ENCODE results near the gene TIMM17A.
"Not testable (repeated sequence)": the region's sequence is repeated elsewhere in the genome, so short reads cannot be mapped to it uniquely, and the experiment has no call there.

The TIMM17A gene

GRCh38 chr1:201938440-201939035, 16.8 kb upstream of the TIMM17A start:
- intact Hi-C loops (cut with DNase I): no loop called here
- no peak for DNase-seq

- DNase-seq: no peak
- intact Hi-C loops (cut with DNase I): no loop called here
Observed at GRCh38 chr1:201939148-201939547, 16.2 kb upstream of the TIMM17A start.

DNA sequence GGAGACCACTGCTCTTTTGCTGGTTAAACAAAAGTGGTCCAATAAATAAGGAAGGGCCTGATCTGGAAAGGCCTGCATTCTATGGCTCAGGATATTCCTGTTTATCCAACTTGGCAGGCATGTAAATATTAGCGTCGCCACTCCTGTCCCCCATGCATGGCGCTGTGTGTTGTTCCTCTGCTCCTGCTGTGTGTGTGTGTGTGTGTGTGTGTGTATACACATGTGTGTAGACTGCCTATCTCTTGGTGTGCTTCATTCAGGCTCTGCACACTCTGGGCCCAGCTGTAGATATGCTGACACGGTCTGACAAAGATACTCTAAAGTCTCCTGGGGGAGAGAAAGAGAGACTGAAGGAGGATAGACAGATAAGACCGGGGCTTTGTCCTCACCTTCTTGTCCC, 15.7 kb upstream of the TIMM17A start:
- intact Hi-C loops (cut with DNase I): no loop called here
- no peak for DNase-seq

DNA sequence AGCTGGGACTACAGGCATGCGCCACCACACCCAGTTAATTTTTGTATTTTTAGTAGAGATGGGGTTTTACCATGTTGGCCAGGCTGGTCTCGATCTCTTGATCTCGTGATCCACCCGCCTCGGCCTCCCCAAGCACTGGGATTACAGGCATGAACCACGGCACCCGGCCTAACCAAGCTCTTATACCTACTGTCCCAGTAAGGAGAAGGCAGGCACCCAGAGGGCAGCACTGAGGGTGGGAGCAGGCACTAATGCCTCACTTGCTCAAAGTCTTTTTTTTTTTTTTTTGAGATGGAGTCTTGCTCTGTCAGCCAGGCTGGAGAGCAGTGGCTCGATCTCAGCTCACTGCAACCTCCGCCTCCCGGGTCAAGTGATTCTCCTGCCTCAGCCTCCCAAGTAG, 15.0 kb upstream of the TIMM17A start:
- DNase-seq; intact Hi-C loops (cut with DNase I): not testable (repeated sequence)

GRCh38 chr1:201941420-201942128, 13.7 kb upstream of the TIMM17A start:
- intact Hi-C loops (cut with DNase I): no loop called here
- DNase-seq: no peak

GRCh38 chr1:201942129-201942495, 13.2 kb upstream of the TIMM17A start:
- intact Hi-C loops (cut with DNase I): no loop called here

DNA sequence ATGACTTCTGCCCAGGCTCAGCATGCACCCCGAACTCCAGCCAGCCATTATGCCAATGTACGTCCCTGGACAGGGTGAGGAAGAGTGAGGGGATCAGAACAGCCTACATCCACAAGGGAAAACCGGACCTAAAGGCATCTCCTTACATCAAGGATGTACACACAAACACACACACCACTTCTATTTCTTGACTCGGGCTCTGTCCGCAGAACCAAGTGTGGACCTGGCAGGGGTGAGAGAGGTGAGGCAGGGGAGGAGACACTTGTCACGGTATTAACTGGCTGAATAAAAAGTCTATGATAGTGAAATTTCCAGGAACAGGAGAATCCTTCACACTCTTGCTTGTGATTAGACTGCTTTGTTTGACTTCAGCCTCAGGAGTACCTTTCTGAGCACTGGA, 11.3 kb upstream of the TIMM17A start:
- no peak for DNase-seq
- intact Hi-C loops (cut with DNase I): no loop called here

More at GRCh38 chr1:201942129-201942495, 13.2 kb upstream of the TIMM17A start:
- no peak for DNase-seq

DNA sequence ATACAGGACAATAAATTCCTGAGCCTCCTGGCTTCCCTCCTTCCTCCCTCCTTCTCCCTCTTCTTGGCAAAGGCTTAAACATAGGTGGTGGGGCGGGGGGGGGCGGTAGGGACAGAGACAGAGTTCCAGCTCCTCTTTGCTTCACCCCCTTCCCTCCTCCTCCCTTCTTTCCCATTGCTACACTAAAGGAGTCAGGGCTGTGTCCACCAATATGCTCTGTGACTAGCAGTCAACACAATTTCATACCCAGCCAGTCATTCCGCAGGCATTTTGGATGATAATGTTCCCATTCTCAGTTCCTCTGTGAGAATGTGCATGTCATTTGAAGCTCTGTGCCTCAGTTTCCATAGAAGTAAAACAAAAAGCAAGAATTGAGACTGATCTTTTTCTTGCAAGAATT, 10.7 kb upstream of the TIMM17A start:
- DNase-seq: no peak
- intact Hi-C loops (cut with DNase I): no loop called here

DNA sequence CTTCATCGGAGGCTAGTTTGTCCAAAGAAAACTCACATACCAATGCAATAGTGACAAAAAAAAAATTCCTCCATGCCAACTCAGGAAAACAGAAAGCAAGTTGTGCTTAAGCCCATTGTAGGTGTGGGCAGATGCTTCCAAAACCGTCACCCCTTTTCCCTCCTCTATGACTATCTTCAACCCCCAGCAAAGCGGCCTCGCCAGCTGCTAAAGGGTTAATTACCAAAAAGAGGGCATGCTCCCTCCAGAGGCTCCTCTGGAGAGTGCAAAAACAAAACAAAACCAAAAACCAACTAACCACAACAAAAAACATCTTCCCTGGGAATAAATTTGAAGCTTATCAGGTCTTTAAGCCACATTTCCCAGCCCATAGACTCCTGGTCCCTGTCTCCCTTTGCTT, 10.1 kb upstream of the TIMM17A start:
- DNase-seq: no peak
- intact Hi-C loops (cut with DNase I): no loop called here

DNA sequence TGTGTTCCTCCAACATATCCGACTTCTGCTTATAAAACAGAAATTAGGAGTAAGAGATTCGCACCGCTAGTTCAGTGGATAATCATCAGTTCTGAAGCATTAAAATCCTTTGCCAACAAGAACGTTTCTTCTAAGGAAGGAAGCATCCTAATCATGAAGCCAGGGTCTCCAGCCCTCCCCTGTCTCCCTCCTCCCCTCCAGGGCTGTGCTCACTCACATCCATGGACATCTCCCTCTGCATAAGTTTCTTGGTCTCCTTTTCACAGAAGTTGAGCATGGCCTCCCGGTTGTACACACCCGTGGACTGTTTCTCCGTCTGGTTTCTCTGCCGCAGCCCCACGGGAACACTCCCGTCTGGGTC, 9.5 kb upstream of the TIMM17A start:
- peak in 2 of 42 donors; percentile 6 for DNase-seq
- intact Hi-C loops (cut with DNase I): no loop called here

DNA sequence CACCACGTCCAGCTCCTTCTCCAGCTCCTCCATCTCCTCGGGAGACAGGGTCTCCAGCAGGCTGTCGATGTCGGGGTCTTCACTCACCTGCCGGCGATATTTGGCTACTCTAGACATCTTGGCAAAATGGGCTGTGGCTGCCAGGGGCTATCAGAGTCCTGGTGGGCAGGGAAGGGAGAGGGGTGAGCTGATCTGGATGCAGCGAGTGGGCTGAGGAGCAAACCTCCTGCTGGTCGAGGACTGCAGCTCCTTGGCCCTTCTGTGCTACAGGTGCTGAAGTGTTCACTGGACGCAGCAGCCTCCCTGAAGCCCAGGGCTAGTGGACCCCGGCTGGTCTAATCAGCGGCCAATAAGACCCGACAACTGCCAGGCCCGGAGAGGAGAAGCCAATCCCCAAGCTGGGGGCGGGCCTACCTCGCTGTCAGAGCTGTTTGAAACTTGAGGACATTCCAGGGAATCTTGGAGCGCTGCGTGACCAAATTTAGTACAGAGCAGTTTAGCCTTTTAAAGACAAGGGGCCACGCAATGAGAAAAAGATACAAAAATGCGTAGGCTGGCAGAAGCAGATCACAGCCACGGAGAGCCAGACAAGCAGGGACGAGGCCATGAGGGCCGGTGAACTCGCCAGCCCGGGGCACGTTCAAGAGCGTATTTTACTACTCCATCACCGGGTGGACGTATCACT, 8.9 kb upstream of the TIMM17A start, which contains the start of gene LMOD1:
Gene LMOD1, minus strand, starts transcription at position 325 of the 685 bp plus-strand sequence. Its CDS starts 208 bp downstream, at position 117.
- DNase-seq: peak; percentile 47 to 83 (median 66)
- intact Hi-C loops (cut with DNase I): no loop called here

DNA sequence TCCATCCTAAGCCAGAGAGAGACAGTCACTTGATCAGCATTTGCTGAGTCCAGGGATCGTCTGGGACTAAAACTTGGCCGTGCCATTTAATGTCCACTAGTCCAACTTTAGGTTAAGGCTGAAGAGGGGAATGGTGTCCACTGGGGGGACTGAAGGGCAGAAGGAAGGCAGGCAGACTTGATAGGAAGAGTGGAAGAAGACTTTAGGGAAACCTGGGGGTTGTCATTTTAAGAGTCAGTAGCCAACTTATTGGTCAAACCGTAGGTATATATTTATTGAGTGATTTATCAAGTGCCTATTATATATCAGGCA, 7.7 kb upstream of the TIMM17A start:
- no peak for DNase-seq
- intact Hi-C loops (cut with DNase I): no loop called here

GRCh38 chr1:201949491-201949890, 5.8 kb upstream of the TIMM17A start:
- intact Hi-C loops (cut with DNase I): no loop called here

GRCh38 chr1:201954263-201955008, 867 bp upstream of the TIMM17A start:
- intact Hi-C loops (cut with DNase I): loop anchor here (5.0 kb wide), 2 partner anchors 67 to 127 kb away; partner anchors contain the start of genes IPO9 and SHISA4

More at GRCh38 chr1:201949491-201949890, 5.8 kb upstream of the TIMM17A start:
- no peak for DNase-seq

DNA sequence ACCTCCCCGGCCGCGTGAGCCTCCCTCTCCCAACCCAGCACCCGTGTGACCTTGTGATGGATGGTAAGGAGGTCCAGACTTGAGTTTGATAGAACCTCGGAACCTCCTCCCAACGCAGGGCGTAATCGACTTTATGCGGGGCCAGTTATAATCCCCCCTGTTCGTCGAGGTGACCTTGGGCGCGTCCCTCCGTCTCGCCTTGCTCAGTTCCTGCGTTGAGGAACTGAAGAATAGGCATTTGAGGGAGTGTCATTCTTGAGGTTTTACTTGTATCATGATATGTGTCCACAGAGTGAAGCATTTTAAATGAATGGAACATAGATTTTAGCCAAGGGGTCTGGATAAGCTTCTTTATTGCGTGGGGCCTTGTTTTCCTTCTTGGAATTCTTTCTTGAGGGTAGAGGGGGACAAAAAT, 433 bp downstream of the TIMM17A start:
- intact Hi-C loops (cut with DNase I): loop anchor here (5.0 kb wide), 2 partner anchors 68 to 128 kb away; partner anchors contain the start of genes IPO9 and SHISA4
- DNase-seq: no peak

More at GRCh38 chr1:201954263-201955008, 867 bp upstream of the TIMM17A start:
- peak in 4 of 42 donors; percentile 19 to 45 (median 36) for DNase-seq

DNA sequence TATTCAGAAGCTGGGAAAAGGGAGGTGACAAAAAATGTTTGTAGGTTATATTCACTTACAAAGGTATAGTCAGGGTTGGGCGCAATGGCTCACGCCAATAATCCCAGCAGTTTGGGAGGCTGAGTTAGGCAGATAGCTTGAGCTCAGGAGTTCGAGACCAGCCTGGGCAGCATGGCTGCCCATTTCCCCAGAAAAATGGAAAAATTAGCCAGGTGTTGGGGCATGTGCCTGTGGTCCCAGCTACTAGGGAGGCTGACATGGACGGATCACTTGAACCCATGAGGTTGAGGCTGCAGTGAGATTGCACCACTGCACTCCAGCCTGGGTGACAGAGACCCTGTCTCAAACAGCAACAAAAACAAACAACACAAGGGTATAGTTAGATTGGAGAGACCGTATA, 3.0 kb downstream of the TIMM17A start:
- no peak for DNase-seq
- intact Hi-C loops (cut with DNase I): loop anchor here (5.0 kb wide), 2 partner anchors 71 to 131 kb away; partner anchors contain the start of genes IPO9 and SHISA4

GRCh38 chr1:201962382-201962781, 7.1 kb downstream of the TIMM17A start:
- DNase-seq; intact Hi-C loops (cut with DNase I): not testable (repeated sequence)

- DNase-seq: no peak
- intact Hi-C loops (cut with DNase I): no loop called here
Observed at GRCh38 chr1:201964261-201964660, 9.0 kb downstream of the TIMM17A start.

DNA sequence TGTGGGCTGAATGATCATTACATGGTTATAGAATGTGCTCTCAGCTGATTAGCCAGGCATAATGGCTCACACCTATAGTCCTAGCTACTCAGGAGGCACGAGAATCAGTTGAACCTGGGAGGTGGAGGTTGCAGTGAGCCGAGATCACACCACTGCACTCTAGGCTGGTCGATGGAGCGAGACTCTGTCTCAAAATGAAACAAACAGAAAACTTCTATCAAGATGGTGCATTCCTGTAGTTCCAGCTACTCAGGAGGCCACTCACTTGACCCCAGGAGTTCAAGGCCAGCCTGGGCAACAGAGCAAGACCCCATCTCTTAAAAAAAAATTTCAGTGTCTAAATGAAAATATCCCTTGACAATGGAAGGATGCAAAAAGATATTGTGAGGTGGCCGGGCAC, 10.9 kb downstream of the TIMM17A start:
- intact Hi-C loops (cut with DNase I): no loop called here
- no peak for DNase-seq

Data from head of caudate nucleus (tissue), 42 donors.